Left ventricle myocardium inferior (tissue), 1 donor: ENCODE results near the gene FAM131C. TPM values are rescaled to one million over a fixed set of nuclear protein-coding genes. Genes with fewer than 3 reads are reported as not detected.

Source experiments
- DNase-seq: peaks from one replicate; pipeline ENCODE4 v3.0.0-alpha.2; 2020
- H3K27ac ChIP-seq: fragments of 200-600 bp; replicated peaks from 2 replicates; pipeline ENCODE4 v1.8.0; 2021
- H3K27me3 ChIP-seq: fragments of 200-600 bp; 2 replicates; pipeline ENCODE4 v1.8.0; 2021; ENCODE audit warnings: low read depth
- H3K36me3 ChIP-seq: fragments of 200-600 bp; 2 replicates; pipeline ENCODE4 v1.8.0; 2021
- H3K4me1 ChIP-seq: fragments of 200-600 bp; 2 replicates; pipeline ENCODE4 v1.8.0; 2021
- H3K4me3 ChIP-seq: fragments of 200-600 bp; 2 replicates; pipeline ENCODE4 v1.8.0; 2021; ENCODE audit warnings: mild to moderate bottlenecking, moderate library complexity
- H3K9me3 ChIP-seq: fragments of 200-600 bp; replicated peaks from 2 replicates; pipeline ENCODE4 v1.8.0; 2021
- CTCF ChIP-seq: fragments of 200-600 bp; IDR thresholded peaks from 2 replicates; pipeline ENCODE4 v1.8.0; 2021; ENCODE audit warnings: antibody characterized with exemption, mild to moderate bottlenecking, borderline replicate concordance
- intact Hi-C: fragments of 100-400 bp; cut with micrococcal nuclease; formaldehyde crosslinking; loops from one replicate; pipeline ENCODE4 v1.11.0; 2022
- total RNA-seq: library from RNA; stranded (reverse); fragmentation: NEBNext Ultra II Directional; extraction: Animal tissue kit (Norgen Biotek cat#: 25700); gene quantifications from one replicate; pipeline ENCODE4 v1.2.1, GENCODE V29; 2021
- donor health status: DM: no; HTN: yes; CAD: no; lungs with severe emphysema.

The FAM131C gene
- total RNA-seq, 1 donor from 2014 or later: 5.4 TPM

- Histone ChIP-seq H3K36me3 (no peaks in the 10 kb centered on the region), H3K27ac (peak overlapping the region; percentile 44), H3K27me3 (no peaks in the 10 kb centered on the region), H3K9me3 (no peaks in the 10 kb centered on the region), H3K4me3 (no peak overlapping the region), H3K4me1 (peaks cover 49% of the 10 kb centered on the region)
- no peak for DNase-seq
- no peak for TF ChIP-seq CTCF
- intact Hi-C loops: no loop called here
Measured at GRCh38 chr1:16085522-16085921, 12.1 kb upstream of the FAM131C start.

GRCh38 chr1:16083486-16083885 lies 10.0 kb upstream of the FAM131C start:
- TF ChIP-seq CTCF: no peak
- Histone ChIP-seq H3K4me1 (peaks cover 49% of the 10 kb centered on the region), H3K4me3 (no peak overlapping the region), H3K36me3 (no peaks in the 10 kb centered on the region), H3K27me3 (no peaks in the 10 kb centered on the region), H3K9me3 (no peaks in the 10 kb centered on the region), H3K27ac (peak overlapping the region; percentile 3)
- intact Hi-C loops: no loop called here
- no peak for DNase-seq

- H3K27ac ChIP-seq: peak overlapping the region; percentile 72
- H3K36me3 ChIP-seq: no peaks in the 10 kb centered on the region
- H3K9me3 ChIP-seq: no peaks in the 10 kb centered on the region
- peak; percentile 69 for DNase-seq
- intact Hi-C loops: no loop called here
- H3K27me3 ChIP-seq: no peaks in the 10 kb centered on the region
- TF ChIP-seq CTCF: peak; percentile 94
- H3K4me1 ChIP-seq: peaks cover 40% of the 10 kb centered on the region
- no peak overlapping the region for H3K4me3 ChIP-seq
Measured at GRCh38 chr1:16082283-16083038, 9.0 kb upstream of the FAM131C start.

GRCh38 chr1:16081636-16082035 lies 8.2 kb upstream of the FAM131C start:
- TF ChIP-seq CTCF: no peak

GRCh38 chr1:16080422-16081150 lies 7.1 kb upstream of the FAM131C start:
- DNase-seq: no peak
- H3K27me3 ChIP-seq: no peaks in the 10 kb centered on the region
- intact Hi-C loops: no loop called here
- no peak overlapping the region for H3K27ac ChIP-seq
- H3K4me3 ChIP-seq: no peak overlapping the region
- peaks cover 52% of the 10 kb centered on the region for H3K4me1 ChIP-seq
- no peak for TF ChIP-seq CTCF
- no peaks in the 10 kb centered on the region for H3K36me3 ChIP-seq
- H3K9me3 ChIP-seq: no peaks in the 10 kb centered on the region

More at GRCh38 chr1:16081636-16082035, 8.2 kb upstream of the FAM131C start:
- H3K9me3 ChIP-seq: no peaks in the 10 kb centered on the region
- intact Hi-C loops: no loop called here
- no peaks in the 10 kb centered on the region for H3K27me3 ChIP-seq
- peak overlapping the region; percentile 72 for H3K27ac ChIP-seq
- H3K4me3 ChIP-seq: no peak overlapping the region
- DNase-seq: no peak
- H3K36me3 ChIP-seq: no peaks in the 10 kb centered on the region
- H3K4me1 ChIP-seq: peaks cover 46% of the 10 kb centered on the region
